ENCODE results near the gene CRX. TPM values are rescaled to one million over a fixed set of nuclear protein-coding genes. Genes with fewer than 3 reads are reported as not detected.

The CRX gene
- total RNA-seq, 1 donor from 2014 or later, result not detected

DNA sequence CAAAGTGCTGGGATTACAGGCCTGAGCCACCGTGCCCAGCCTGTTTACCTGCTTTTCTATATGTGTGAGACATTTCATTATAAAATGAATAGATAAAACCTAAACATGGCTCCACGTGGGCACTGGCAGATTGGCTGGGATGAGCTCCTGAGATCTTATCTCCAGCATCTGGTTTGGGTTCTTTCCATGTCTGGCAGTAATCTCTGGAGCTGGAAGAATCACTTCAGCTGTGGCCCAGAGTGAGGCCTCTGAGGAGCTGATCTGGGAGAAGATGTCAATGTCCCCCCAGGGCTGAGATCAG, 69.8 kb downstream of the CRX start:
- Mint-ChIP-seq H3K4me1 (ENCODE audit: unreplicated experiment) (peaks cover 18% of the 10 kb centered on the region), H3K27me3 (no peaks in the 10 kb centered on the region), H3K4me3 (peak overlapping the region; percentile 65), H3K9me3 (peaks cover 5% of the 10 kb centered on the region), H3K36me3 (peaks cover 4% of the 10 kb centered on the region), H3K27ac (peak overlapping the region; percentile 97)
- TF ChIP-seq, protein P1, sequence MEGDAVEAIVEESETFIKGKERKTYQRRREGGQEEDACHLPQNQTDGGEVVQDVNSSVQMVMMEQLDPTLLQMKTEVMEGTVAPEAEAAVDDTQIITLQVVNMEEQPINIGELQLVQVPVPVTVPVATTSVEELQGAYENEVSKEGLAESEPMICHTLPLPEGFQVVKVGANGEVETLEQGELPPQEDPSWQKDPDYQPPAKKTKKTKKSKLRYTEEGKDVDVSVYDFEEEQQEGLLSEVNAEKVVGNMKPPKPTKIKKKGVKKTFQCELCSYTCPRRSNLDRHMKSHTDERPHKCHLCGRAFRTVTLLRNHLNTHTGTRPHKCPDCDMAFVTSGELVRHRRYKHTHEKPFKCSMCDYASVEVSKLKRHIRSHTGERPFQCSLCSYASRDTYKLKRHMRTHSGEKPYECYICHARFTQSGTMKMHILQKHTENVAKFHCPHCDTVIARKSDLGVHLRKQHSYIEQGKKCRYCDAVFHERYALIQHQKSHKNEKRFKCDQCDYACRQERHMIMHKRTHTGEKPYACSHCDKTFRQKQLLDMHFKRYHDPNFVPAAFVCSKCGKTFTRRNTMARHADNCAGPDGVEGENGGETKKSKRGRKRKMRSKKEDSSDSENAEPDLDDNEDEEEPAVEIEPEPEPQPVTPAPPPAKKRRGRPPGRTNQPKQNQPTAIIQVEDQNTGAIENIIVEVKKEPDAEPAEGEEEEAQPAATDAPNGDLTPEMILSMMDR (conservative IDR thresholded peaks at IDR 0.05), result no peak
- DNase-seq (ENCODE audit: extremely low spot score, unreplicated experiment), result no peak

DNA sequence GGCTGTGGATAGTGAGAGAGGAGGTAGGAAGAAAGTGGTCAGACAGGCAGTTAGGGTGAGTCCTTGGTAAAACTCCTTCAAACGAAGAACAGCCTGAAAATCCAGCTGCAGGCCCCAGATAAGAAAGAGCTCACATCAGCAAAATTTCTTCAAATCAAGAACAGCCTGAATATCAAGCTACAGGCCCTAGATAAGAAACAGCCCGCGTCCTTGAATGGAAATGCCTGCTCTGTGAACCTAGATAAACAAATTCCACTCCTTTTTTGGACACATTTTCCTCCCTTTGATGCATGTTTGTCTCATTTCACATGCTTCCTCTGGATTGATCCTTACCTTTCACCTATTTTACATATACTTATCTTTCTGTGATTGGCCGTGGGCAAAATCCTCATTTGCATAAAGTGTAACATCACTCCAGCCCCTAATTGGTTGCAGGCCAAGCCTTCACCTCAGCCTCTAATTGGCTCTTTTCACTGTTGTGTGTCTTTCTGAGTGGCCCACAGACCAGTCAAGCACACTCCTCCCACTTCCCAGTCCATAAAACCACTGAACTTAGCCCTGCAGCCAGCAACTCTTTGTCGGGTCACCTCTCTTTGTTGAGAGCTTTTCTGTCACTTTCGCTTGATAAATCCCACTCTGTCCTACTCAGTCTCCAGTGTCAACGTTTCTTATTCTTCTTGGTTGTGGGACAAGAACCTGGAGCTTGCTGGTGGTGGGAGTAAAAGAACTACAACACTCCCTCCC, 70.4 kb downstream of the CRX start:
- no peak for DNase-seq (ENCODE audit: extremely low spot score, unreplicated experiment)
- no peaks in the 10 kb centered on the region for H3K27me3 Mint-ChIP-seq

More for the DNA sequence above, 70.4 kb downstream of the CRX start:
- Mint-ChIP-seq H3K27ac (peak overlapping the region; percentile 97), H3K36me3 (peaks cover 4% of the 10 kb centered on the region), H3K4me1 (ENCODE audit: unreplicated experiment) (peaks cover 15% of the 10 kb centered on the region), H3K4me3 (peak overlapping the region; percentile 65), H3K9me3 (peaks cover 5% of the 10 kb centered on the region)
- TF ChIP-seq, protein P1 (conservative IDR thresholded peaks at IDR 0.05), result no peak

Other genes with a start within 250 kb of the CRX start
- gene ZNF541, start 248.8 kb upstream of the CRX start, total RNA-seq (ENCODE audit: low replicate concordance), result not detected in 2 replicates
- 22.9 and 23.5 TPM in 2 replicates for gene BICRA, start 212.8 kb upstream of the CRX start, total RNA-seq (ENCODE audit: low replicate concordance)
- gene EHD2, start 108.5 kb upstream of the CRX start, total RNA-seq (ENCODE audit: low replicate concordance), result 10.3 and 21.0 TPM in 2 replicates
- gene NOP53, start 76.4 kb upstream of the CRX start, total RNA-seq (ENCODE audit: low replicate concordance), result 274 and 291 TPM in 2 replicates
- 109 and 117 TPM in 2 replicates for gene SELENOW, start 43.2 kb upstream of the CRX start, total RNA-seq (ENCODE audit: low replicate concordance)
- gene TPRX1, start 17.4 kb upstream of the CRX start, total RNA-seq (ENCODE audit: low replicate concordance), result not detected in 2 replicates
- gene TPRX2, start 37.3 kb downstream of the CRX start, total RNA-seq (ENCODE audit: low replicate concordance), result not detected in 2 replicates
- 4.4 and 9.8 TPM in 2 replicates for gene SULT2A1, start 64.4 kb downstream of the CRX start, total RNA-seq (ENCODE audit: low replicate concordance)
- gene BSPH1, start 170.2 kb downstream of the CRX start, total RNA-seq (ENCODE audit: low replicate concordance), result not detected in 2 replicates
- gene ELSPBP1, start 172.7 kb downstream of the CRX start, total RNA-seq (ENCODE audit: low replicate concordance), result not detected in 2 replicates
- not detected in 2 replicates for gene CABP5, start 222.1 kb downstream of the CRX start, total RNA-seq (ENCODE audit: low replicate concordance)